Measurements from ENCODE around the gene PTCD3.

PTCD3 gene

DNA sequence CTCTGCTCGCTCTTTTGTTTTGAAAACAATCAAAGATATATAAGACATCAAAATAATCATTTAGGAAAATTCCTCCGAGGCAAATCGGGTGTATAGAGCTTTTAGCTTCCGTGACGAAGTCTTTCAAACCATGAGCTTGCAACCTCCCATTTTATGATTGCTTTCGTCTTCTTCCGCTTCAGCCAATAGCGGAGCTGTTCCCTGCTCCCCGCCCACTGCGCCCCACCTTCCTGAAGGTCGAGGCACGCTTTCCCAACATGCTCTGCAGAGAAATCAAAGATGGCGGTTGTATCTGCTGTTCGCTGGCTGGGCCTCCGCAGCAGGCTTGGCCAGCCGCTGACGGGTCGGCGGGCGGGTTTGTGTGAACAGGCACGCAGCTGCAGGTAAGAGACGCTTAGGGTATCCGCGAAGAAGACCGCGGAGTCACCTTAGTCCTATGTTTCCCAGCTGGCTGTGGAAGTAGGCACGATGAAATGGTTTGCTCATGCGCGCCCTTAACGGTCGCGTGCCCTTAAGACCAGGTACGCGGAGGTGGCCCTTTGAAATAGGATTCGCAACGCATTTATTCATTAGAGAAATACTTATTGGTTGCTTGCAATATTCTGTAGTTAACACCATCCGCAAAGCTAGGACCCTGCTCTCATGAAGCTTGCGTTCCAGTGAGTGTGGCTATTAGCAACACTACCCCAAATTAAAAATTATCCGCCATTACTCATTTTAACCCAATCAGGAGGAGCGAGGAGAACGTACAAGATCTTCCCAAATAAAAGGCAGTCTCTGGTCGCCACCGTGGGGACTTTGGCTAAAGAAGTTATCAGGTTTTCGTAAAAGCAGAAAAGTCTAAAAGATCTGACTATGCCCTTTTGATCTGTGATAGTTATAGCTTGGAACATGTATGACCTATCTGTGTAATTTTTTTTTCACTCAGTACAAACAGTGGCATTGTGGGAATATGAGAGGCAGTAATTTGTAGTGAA is at the start of gene PTCD3:
PTCD3 (plus strand) TSS at position 267 of the 977 bp plus-strand sequence; CDS start at position 280, 13 bp downstream.
- peak; percentile 97 for DNase-seq (ENCODE audit: low spot score)

DNA sequence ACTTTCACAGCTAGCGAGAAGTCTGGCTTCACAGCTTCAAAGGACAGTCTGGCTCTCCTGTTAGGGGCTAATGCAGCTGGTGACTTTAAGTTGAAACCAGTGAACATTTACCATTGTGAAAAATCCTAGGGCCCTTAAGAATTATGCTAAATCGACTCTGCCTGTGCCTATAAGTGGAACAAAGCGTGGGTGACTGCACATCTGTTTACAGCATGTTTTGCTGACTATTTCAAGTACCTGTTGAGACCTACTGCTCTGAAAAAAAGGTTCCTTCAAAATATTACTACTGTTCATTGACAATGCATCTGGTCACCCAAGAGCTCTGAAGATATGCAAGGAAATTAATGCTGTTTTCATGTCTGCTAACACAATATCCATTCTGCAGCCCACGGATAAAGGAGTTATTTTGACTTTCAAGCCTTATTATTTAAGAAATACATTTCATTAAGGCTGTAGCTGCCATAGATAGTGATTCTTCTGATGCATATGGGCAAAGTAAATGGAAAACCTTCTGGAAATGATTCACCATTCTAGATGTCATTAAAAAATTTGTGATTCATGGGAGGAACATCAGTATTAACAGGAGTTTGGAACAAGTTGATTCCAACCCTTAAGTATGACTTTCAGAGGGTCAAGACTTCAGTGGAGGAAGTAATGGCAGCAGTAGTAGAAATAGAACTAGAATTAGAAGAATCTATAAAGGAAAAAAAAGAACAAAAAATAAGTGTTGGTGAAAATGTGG is 49.3 kb upstream of the PTCD3 start:
- no peak for DNase-seq (ENCODE audit: low spot score)

DNA sequence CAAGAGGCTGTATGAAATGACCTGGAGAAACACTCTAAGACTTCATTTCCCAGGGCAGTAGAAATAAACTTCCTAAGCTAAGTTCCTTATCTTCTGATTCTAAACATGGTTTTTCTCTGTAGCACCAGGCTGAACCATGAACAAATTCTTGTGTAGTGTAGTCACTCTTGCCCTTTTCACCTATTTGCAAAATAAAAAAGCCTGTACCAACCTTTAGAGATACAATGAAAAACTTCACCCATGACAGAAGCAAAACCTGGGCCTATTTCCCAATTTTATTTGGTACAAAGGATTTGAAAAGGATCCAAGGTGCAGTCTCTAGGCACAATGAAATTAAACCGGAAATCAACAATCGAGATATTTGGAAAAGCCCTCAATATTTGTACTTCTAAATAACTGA is 44.0 kb upstream of the PTCD3 start:
- no peak for DNase-seq (ENCODE audit: low spot score)

DNA sequence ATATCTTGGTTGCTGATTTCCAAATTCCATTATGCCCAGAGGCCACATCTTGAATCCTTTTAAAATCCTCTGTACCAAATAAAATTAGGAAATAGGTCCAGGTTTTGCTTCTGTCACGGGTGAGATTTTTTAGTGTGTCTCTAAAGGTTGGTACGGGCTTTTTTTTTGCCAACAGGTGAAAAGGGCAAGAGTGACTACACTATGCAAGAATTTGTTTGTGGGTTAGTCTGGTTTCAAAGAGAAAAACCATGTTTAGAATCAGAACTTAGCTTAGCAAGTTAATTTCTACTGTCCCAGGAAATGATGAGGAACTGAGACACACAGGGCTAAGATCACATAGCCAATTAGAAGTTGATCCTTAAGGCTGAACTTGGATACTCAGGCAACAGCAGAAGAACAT is 42.0 kb upstream of the PTCD3 start:
- DNase-seq (ENCODE audit: low spot score) = no peak

DNA sequence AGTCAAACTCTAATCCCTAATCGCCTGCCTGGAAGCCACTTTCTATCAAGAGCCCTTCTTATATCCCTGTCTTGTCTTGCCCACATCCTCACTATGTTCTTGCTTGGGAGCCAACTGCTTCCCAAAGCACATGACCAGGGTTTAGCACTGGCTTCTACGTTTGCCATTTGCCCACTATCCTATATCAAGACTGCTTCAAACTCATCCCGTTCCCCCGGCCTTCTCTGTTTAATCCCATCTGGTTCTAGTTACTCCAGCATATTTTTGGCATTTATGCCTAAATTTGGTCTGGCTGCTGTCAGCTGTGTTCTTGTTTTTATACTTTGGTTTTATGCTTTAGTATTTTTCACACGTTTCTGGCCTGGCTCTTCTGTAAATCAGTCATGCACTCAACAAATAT is 40.5 kb upstream of the PTCD3 start:
- no peak for DNase-seq (ENCODE audit: low spot score)

DNA sequence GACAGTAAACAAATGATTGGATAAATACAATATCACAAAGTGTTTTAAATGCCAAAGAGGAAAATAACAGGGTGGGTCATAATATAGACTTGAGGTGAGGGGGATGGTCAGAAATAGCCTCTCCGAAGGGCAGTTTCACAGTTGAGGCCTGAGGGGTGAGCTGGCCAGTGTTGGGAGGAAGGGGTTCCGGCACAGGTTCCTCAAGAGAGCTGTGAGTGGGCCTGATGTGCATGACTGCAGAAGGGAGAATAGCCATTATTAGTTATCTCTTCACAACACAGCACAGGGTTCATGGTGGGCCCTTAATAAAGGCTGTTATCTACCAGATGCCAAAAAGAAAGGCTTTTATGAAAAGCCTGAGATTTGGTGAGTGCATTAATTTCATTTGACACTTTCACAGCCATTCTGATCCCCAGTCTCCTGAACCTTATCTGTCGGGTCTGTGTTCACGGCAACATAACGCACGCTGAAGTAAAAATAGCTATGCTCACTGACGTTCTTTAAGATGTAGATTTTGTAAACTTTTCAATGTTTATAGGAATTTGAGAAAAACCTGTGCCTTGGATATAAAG is 39.9 kb upstream of the PTCD3 start:
- no peak for DNase-seq (ENCODE audit: low spot score)

DNA sequence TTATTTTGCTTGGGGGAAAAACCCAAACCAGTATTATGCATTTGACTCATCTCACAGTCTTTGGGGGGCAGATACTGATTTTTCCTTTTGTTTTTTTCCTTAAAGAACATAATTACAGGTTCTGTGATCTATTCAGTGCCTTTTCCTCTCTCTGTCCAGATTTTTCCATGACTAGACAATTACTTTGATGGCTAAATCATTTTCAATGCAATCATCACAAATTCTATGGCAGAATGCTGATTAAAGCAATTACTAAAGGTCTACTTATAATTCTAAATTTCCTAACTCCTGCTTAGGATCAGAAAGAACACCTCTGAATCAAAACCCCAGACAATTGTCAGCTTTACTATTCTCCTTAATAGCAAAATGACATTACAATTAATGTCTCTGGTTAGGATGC is 39.1 kb upstream of the PTCD3 start:
- no peak for DNase-seq (ENCODE audit: low spot score)

DNA sequence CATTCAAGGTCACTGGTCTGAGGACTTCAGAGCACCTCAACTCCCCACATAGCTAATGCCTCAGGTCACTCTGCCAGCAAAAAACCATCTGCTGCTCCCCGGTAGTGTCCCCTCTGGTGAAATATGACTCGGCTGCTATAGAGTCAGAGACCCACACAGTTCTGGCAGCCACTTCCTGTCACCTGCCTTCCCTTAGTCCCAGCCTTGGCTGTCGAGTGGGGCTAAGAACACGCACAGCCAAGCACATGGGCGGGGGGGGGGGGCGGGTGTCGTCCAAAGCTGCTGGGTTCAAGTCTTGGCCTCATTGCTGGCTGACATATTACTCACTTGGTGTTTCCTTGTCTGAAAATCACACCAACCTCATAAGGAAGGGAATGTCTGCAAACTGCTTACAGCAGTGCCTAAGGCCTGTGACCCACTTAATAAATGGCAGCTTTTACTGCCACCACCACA is 37.9 kb upstream of the PTCD3 start:
- DNase-seq (ENCODE audit: low spot score) = no peak

DNA sequence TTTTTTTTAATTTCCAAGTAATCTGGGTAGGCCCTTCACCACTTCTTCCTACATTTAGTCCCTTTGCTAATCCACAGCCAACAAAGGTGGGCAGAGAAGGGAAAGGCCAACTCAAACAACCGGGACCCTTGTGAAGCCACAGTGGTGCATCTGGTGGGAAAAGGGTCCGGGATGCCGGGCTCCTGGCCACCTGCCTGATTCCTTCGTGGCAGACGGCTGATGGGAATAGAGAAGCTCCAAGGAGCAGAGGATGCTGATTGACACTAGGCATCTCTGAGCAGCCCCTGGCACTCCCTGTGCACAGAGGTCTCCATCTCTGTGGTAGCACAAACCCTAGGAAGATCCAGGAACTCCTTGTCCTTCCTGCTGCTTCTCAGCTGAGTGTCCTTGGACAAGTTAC is 37.4 kb upstream of the PTCD3 start:
- DNase-seq (ENCODE audit: low spot score) = no peak

DNA sequence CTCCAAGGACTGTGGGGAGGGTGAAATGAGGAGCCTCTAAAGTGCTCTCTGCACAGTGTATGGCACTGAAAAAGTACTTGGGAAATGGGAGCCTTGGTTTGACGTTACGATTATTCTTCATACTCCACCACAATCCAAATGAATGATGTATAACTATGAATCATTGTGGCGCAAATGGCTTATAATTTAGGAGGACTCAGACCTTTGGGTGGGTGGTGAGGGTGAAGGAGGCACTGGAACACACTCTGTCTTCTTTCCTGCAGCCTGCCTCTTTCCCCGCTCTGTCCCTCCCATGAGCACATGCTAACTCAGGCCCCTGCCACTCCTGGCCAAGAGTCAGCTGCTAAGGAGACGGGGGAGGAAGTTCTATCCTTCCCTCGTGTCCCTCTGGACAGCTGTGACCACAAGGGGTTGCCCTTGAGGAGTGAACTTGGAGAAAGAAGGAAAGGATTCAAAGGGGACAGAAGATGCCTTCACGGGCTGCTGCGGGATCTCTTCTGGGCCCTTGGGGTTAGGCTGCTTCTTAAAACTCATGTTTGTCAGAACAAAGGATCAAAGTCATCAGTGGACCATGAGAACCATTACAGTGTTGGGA is 36.8 kb upstream of the PTCD3 start:
- DNase-seq (ENCODE audit: low spot score) = no peak

DNA sequence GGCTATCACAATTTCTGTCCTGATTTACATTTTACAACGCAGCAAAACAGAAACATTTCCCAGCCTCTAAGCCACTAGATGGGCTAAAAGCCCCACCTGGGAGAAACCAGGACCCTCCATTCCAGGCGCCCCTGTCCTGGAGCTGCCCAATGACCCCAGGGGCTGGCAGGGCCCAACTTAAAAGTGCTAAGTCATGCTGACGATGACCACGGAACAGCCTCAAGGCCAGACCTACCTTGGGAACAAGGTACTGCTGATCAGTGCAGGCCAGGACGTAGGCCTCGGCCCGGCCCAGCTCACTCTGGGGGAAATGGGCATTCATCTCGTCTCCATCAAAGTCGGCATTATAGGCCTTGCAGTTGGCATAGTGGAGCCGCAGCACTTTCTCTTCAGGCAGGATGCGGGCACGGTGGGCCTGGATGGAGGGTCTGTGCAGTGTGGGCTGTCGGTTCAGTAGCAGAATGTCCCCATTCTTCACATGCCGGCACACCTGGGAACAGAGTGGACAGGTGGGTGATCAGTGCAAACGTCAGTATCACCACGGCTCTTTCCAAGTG is 36.2 kb upstream of the PTCD3 start:
- no peak for DNase-seq (ENCODE audit: low spot score)

DNA sequence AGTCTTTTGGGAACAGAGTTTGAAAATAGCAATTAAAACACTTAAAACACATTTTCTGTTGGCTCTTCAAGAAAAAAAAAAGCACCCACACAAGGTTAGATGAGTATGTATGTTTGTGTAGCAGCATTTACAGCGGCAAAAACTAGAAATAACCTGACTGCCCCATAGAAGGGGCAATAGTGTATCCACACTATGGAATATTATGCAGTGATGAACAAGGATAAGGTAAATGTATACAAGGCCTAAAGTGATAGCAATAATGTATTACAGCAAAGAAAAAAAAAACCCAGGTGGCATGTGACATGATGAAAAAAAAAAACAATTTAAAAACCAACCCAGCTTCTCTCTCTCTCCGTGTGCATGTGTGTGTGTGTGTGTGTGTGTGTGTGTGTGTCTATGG is 35.2 kb upstream of the PTCD3 start:
- DNase-seq (ENCODE audit: low spot score) = no peak

DNA sequence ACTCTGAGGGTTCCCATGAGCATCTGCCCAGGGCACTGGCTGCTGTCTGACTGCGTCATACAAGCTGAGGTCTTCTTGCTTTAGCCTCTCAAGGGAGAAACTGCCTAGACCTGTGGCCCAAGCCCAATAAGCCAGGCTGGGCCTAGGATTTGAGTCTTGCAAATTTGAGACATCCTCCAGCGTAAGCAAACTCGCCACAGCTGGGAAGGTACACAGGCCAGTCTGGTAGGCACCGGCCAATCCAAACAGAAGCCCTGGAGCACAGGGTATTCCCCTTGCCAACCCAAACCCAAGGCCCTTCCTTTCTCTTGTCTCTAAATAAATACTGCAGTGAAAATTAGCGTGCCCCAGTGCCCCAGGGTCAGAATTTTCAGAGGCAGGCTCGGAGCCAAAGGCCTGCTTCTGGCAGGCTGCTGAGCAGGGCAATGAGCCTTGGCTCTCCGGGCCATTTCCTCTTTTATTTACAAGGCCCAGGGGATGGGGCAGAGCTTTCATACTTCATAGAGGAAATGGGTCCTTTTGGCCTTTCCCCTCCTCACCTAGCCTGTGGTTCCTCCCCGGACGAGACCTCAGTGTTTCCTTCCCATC is 33.7 kb upstream of the PTCD3 start:
- peak; percentile 69 for DNase-seq (ENCODE audit: low spot score)

DNA sequence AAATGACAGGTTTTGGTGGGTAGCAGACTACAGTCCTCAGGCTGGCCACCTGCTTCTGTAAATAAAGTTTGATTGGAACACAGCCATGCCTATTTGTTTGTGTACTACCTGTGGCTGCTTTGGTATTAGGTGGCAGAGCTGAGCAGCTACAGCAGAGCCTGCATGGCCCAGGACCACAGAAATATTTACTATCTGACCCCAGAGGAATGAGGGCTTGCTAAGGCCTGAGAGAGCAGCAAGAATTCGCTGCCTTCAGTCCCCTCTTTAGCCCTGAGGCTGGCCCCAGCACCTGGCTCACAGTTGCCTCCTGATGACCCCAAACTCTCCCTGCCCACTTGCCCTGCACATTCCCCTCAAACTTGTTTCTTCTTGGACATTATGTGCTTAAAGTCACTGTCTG is 32.8 kb upstream of the PTCD3 start:
- DNase-seq (ENCODE audit: low spot score) = no peak

DNA sequence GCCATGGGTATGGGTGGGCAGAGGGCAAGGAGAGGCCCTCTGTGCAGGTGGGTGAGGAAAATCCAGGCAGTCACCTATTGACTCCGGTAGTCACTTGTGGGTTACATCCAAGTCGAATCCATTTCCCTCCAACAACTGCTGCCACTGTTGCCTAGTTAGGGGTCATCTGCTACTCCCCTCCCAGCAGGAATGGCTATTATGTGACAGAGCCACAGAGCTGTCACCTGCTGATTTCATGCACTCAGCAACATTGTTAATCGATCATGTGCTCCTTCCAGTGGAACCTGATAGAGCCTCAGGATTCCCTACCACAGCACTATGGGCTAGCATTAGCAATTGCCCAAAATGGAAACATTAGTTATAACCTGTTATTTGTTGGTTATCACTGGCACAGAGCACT is 31.8 kb upstream of the PTCD3 start:
- no peak for DNase-seq (ENCODE audit: low spot score)

DNA sequence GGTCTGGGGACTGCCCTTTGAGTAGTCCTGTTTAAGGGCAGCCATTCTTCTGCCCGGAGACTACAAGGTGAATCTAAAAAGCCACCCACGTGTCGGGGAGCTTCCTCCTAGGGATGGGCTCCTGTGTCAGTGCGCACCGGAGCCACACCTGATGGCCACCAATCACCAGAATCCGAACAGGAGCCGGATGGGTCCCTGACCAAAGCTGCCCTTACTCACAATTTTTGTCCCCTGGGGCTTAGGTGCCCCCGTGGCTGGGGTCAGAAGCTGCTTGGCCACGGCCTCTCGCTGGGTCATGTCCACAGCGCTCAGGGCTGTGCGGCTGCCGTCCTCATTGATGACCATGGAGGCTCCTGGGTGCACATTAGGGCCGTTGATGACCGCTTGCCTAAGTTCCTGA is 31.2 kb upstream of the PTCD3 start:
- DNase-seq (ENCODE audit: low spot score) = no peak

DNA sequence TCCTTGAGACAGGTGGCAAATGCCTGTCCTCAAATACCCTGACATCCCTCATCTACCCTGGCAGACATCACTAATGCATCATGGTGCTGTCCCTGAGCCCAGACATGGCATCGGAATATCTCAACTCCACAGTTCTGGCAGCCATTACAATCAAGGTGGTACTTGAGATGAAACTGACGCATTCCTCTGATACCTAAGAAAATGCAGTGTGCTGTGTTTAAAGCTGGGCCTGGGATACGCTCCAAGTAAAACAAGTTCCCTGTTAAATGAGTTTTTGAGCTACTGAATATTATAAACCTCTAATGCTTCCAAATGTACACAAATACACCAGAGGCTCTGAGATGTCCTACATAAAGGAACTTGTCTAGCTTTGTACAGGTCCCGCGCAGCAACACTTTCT is 30.1 kb upstream of the PTCD3 start:
- no peak for DNase-seq (ENCODE audit: low spot score)

DNA sequence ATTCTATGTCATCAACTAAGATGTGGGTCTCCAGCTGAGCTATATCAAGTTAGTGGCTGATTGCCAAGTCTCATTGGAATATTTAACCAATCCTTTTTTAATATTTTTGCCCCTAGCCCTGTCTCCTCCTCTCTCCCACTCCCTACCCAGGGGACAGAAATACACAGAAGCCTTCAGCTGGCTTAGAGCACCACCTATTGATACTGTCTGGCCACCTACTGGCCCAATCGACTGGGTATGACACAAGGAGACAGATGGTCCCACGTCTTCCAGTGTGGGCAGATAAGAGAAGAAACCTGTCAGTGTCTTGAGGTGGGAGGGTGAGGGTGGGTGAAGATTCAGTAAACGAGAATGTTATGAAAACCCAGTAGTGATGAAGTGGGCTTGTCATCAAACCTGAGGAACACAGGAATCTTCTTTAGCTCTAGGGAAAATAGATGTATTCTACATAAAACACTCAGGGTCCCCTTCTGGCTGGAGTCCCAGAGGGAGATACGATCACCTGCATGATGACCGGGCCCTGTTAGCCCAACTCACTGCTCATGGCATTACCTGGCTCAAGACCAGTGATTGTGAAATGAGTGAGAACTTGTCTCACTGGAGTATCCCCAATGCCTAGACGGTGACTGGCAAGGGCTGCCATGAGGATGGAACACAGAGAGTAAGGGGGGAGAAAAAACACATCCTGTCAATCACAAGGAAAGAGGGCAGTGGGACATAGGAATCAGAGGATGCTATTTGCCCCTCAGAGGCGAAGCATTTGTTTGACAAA is 27.1 kb upstream of the PTCD3 start:
- peak; percentile 92 for DNase-seq (ENCODE audit: low spot score)

DNA sequence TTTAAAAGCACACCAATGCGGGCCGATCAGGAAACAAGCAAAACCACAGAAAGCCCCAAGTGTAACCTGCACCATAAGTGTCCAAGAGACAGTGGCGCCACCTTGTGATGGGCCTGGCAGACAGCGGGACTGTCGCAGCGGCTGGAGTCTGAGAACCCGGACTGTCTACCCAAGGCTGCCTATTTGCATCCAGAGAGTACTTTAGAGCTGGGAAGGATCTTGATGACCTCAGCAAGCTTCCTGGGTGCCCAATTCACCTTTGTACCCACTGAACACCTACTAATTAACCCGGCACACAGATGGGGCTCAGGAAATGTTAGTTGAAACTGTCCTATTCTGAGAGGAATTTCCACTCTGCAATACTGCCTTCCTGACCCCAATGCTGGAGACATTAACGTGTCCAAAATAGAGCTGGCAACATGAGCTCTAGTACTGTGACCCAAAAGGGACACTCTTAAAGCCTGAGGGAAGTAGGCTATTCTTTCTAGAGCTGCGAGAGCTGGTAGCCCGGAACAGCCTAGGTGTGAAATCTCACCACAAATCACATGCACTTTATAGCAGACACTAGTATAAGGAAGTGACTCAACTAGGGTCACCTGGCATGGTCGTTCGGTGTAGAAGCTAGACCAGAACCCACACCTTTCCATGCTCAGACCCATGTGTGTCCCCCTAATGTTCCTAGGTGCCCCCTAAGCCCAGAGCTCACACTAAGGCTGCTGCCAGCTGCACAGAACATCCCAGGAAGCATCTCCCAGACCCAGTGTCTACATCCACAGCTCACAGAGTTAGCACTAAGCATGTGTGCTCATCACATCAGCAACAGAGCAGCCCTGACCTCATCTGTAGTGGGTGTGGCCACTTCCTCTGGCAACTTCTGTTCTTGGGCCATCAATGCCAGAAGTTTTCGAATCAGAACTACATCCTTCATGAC is 25.8 kb upstream of the PTCD3 start:
- DNase-seq (ENCODE audit: low spot score) = peak; percentile 81

DNA sequence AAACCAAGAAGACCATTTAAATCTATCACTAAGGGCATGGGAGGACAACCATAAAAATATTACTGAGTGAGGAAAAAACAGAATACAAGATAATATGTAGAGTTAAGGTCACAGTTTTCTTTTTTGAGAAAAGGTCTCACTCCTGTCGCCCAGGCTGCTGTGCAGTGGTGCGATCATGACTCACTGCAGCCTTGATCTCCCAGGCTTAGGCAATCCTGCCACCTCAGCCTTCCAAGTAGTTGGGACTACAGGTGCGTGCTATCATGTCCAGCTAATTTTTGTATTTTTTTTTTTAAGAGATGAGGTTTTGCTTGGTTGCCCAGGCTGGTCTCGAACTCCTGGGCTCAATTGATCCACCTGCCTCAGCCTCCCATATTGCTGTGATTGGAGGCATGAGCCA is 24.3 kb upstream of the PTCD3 start:
- DNase-seq (ENCODE audit: low spot score) = no peak
